ENCODE results near the gene ADCY7. TPM values are rescaled to one million over a fixed set of nuclear protein-coding genes. Genes with fewer than 3 reads are reported as not detected.

The ADCY7 gene
- total RNA-seq, 1 donor: 75.9 TPM

DNA sequence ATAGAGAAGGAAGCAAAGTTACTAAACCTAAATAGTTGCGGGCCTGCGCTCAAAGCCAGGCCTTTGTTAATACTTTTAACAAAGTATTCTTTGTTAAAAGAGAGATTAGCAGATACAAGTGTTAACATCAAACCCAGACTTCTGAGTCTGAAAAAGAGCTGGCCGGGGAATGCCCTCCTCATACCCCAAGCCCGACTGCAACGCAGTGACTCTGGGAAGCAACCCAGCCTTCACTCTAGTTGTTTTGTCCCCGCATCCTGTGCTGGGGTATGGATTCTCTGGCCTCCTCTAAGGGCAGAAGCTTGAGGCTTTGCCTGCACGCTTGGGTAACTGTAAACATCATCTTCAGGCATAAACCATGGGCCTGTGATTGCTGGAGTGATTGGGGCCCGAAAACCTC lies 48.3 kb downstream of the ADCY7 start:
- H3K4me3 ChIP-seq (ENCODE audit: low read length): no peak overlapping the region
- H3K4me1 ChIP-seq (ENCODE audit: insufficient read depth, low read length): peaks cover 29% of the 10 kb centered on the region
- H3K27me3 ChIP-seq (ENCODE audit: insufficient read depth, low read length): no peaks in the 10 kb centered on the region
- H3K9me3 ChIP-seq (ENCODE audit: low read depth, low read length): no peaks in the 10 kb centered on the region

DNA sequence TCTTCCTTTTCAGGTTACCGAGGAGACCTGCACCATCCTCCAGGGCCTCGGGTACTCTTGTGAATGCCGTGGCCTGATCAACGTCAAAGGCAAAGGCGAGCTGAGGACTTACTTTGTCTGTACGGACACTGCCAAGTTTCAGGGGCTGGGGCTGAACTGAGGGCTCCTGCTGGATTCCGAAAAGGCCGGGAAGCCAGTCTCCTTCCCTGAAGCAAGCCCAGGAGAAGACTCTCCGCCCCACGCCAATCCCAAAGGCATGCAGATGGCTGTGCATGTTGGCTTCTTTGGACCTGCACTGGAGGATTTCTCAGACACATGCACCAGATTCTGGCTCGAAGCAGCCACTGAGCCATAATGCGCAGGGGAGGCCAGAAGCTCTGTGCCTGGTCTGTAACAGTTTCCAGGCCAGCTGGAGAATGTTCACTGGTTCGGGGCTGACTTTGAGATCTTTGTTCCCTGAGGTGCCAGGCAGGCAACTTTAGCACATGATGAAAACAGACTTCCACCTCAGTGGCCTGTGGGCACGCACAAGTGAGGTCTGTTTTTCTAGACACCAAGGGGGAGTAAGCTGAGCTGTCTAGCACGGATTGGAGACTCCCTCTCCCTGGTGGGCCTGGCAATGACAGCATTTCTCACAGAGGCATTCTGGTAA lies 49.1 kb downstream of the ADCY7 start:
- Histone ChIP-seq H3K4me1 (ENCODE audit: insufficient read depth, low read length) (peaks cover 29% of the 10 kb centered on the region), H3K4me3 (ENCODE audit: low read length) (no peak overlapping the region), H3K27me3 (ENCODE audit: insufficient read depth, low read length) (no peaks in the 10 kb centered on the region)

DNA sequence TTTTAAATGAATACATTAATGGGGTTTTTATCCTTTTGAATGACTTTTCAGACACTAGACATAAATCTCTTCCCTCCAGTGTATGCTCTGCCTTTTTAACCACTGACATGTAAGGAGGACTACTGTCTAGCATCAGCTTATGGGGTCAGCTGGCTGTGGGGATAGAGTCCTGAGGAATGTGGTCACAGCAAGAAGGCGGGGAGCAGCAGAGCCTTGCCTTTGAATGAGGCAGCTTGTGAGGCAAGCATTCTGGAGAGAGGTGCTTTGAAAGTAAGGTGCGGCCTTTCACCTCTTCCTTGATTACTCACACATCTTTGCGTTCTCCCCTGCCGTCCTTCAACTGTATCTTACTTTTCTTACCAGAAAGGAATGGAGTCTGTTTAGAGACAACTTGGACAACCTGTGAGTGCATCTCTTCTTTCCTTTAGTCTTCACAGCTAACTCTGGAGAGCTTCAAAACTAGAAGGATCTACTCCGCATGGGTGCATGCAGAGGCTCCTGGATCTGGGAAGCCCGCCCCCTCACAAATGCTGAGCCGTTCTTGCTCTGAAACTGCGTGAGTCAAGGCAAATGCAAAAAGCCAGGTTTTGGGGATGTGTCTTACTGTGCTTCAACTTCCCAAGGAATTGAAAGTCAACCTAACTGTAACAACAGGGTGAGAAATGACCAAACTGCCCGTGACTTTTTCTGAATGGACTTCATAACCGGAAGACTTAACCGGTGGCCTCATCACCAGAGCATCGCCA lies 49.9 kb downstream of the ADCY7 start:
- no peaks in the 10 kb centered on the region for H3K9me3 ChIP-seq (ENCODE audit: low read depth, low read length)
- H3K4me1 ChIP-seq (ENCODE audit: insufficient read depth, low read length): peaks cover 29% of the 10 kb centered on the region
- H3K27me3 ChIP-seq (ENCODE audit: insufficient read depth, low read length): no peaks in the 10 kb centered on the region
- H3K4me3 ChIP-seq (ENCODE audit: low read length): no peak overlapping the region

More for the DNA sequence above, 49.1 kb downstream of the ADCY7 start:
- H3K9me3 ChIP-seq (ENCODE audit: low read depth, low read length): no peaks in the 10 kb centered on the region

DNA sequence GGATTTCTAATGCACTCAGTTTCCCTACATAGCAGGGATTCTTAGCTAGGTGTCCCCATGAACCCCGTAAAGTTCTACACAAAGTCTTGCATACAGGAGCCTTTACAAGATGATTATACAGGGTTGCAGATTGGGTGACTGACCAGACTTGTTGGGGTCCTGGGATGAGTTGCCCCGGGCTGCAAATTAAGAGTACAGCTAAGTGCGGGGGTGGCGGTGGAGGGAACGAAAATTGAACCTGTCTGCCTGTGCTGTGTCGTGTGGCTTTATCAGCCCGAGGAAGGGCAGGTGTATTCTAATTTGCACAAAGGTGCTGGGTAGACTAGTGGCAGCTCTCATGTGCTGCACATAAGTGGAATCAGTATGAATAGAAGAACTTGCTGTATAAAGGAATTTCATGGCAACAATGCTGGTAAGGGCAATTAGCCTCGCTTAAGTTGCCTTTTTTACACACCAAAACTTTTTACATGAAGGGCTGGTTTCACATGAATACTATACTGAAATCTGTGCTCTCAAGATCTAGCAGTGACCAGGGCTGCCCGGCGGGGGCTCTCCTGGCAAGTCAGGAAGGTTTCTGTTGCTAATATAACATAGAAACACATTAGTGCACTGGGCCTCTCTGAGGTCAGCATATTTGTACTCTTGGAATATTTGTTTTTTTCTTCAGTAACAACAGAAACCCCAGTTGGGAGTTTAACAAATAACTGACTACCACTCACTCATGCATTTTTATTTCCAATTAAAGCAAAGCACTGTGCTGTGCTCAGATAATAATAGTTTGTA lies 50.7 kb downstream of the ADCY7 start:
- Histone ChIP-seq H3K4me1 (ENCODE audit: insufficient read depth, low read length) (peaks cover 29% of the 10 kb centered on the region), H3K4me3 (ENCODE audit: low read length) (no peak overlapping the region), H3K27me3 (ENCODE audit: insufficient read depth, low read length) (no peaks in the 10 kb centered on the region), H3K9me3 (ENCODE audit: low read depth, low read length) (no peaks in the 10 kb centered on the region)

DNA sequence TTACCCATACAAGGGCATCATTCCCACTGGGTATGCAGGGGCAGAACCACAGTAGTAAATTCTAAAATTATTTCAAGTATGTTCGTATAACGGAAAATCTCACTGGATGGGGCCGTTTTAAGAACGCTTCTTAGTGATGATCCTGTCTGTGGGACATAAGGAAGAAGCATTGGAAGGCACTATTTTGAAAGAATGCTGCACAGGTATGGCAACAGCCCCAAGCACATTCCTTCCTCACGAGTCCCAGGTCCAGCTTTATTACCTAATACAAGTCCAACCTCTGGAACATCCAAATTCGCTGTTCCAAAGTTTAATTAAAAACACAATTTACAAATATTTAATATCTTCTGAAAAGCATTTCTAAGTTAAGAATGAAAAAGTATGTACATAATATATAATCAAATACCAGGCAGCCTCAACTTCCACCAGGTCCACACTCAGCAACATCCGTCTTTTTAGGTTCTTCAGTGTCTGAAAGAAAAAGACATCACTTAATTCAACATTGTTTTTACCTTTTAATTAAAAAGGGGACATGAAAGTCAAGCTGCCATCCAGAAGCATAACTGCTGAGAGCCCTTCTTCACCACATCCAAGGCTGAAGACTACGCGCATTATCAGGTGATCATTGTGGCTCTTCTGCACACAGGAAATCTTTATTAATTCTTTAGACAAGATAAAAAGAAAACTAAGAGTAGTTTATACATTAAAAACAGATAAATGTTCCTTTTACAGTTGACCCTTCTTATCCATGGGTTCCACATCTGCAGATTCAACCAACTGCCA lies 52.6 kb downstream of the ADCY7 start:
- Histone ChIP-seq H3K9me3 (ENCODE audit: low read depth, low read length) (no peaks in the 10 kb centered on the region), H3K4me1 (ENCODE audit: insufficient read depth, low read length) (peaks cover 16% of the 10 kb centered on the region), H3K27me3 (ENCODE audit: insufficient read depth, low read length) (no peaks in the 10 kb centered on the region), H3K4me3 (ENCODE audit: low read length) (no peak overlapping the region)

DNA sequence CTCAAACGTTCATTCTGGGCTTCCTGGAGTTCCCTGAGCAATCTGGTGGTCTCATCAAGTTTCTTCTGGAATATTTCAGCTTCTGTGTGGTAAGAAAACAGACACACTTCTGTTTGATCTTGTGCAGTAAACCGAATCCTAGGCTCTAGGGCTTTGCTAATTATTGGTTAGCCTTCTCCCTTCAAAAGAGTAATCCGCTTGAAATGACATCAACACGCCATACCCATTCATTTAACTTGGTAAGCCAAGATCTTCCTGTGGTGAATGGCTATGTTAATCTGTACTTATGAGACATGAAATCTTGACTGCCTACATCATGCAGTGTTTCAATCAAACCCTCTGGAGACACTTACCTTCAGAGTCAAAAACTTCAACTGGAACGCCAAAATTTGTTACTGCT lies 54.0 kb downstream of the ADCY7 start:
- Histone ChIP-seq H3K9me3 (ENCODE audit: low read depth, low read length) (no peaks in the 10 kb centered on the region), H3K27me3 (ENCODE audit: insufficient read depth, low read length) (no peaks in the 10 kb centered on the region), H3K4me1 (ENCODE audit: insufficient read depth, low read length) (peaks cover 12% of the 10 kb centered on the region), H3K4me3 (ENCODE audit: low read length) (no peak overlapping the region)

DNA sequence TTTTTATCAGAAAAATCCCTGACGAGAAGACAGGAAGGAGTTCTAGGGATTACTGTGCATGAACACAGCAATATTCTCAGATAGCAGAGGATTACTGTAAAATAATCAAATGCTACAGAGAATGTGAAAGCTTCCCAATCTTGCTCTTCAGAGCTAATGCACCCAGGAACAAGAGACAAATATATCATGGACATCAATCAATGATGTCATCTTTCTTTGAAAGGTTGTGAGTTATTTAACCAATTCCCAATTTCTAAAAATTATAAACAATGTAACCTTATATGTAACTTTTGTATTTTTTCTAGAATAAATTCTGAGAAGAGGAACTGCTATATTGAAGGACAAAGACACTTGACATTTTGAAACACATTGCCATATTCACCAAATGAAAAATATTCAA lies 56.0 kb downstream of the ADCY7 start:
- H3K4me1 ChIP-seq (ENCODE audit: insufficient read depth, low read length): peaks cover 9% of the 10 kb centered on the region
- H3K4me3 ChIP-seq (ENCODE audit: low read length): no peak overlapping the region
- no peaks in the 10 kb centered on the region for H3K27me3 ChIP-seq (ENCODE audit: insufficient read depth, low read length)
- no peaks in the 10 kb centered on the region for H3K9me3 ChIP-seq (ENCODE audit: low read depth, low read length)

DNA sequence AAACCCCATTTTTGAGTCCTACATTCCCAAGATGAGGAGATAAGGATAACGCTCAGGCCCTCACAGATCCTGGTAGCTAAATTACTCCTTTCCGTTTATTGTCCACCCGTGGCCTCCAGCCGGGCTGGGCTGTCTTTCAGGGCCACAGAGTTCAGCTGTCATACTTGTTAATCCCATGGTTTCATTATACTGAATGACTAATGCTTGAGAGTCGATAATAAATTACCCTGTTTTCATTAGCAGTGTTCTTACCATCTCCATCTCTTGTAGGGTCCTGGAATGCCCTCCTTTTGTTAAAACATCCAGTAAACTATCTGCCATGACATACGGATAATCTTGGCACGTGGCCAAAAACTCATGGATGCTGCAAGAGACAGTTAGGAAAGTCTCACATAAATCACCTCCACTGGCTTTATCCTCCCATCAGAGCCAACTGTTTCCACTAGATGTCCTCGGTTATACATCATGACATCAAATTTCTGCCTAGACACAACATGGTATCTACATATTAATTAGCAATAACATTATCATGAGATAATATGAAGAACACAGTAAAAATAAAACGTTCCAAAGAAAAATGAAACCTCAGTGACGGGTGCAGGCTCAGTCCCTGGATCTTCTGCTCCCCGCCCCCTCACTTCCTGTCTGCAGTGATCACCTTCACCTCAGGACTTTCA lies 57.1 kb downstream of the ADCY7 start:
- H3K4me3 ChIP-seq (ENCODE audit: low read length): no peak overlapping the region
- no peaks in the 10 kb centered on the region for H3K9me3 ChIP-seq (ENCODE audit: low read depth, low read length)
- H3K27me3 ChIP-seq (ENCODE audit: insufficient read depth, low read length): no peaks in the 10 kb centered on the region
- peaks cover 9% of the 10 kb centered on the region for H3K4me1 ChIP-seq (ENCODE audit: insufficient read depth, low read length)

DNA sequence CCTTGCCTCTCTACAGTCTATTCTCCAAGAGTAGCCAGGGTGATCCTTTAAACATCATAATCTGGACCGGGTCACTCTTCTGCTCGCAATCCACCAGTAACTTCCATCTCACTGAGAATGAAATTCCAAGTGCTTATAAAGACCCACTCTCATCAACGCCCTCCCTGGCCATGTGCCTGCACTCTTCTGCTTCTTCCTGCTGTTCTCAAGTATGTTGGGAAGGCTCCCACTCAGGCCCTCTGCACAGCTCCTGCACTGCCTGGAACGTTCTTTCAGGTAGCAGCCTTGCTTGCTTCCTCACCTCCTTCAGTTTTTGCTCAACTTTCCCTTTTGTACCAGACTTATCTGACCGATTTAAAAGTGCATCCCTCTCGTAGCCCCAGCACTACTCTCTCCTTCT lies 58.0 kb downstream of the ADCY7 start:
- Histone ChIP-seq H3K27me3 (ENCODE audit: insufficient read depth, low read length) (no peaks in the 10 kb centered on the region), H3K4me3 (ENCODE audit: low read length) (no peak overlapping the region), H3K9me3 (ENCODE audit: low read depth, low read length) (no peaks in the 10 kb centered on the region), H3K4me1 (ENCODE audit: insufficient read depth, low read length) (peaks cover 6% of the 10 kb centered on the region)

DNA sequence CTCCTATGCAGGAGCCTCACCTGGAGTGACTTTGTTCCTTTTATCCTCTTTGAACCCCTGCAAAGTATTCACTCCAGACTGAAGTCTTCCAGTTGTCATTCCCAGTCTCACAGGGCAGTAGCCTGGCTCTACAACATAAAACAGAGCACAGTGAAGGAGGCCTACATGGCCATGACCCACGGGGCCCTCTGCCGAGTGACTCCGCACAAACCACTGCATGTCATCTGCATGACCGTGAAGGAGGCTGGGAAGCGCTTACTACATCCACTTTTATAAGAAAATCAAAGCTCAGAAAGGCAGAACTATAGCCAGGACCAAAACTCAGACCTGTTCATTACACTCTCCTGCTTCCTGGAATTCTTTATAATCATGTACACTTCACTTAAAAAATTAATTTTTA lies 59.9 kb downstream of the ADCY7 start:
- Histone ChIP-seq H3K9me3 (ENCODE audit: low read depth, low read length) (no peaks in the 10 kb centered on the region), H3K4me1 (ENCODE audit: insufficient read depth, low read length) (peaks cover 6% of the 10 kb centered on the region), H3K4me3 (ENCODE audit: low read length) (no peak overlapping the region), H3K27me3 (ENCODE audit: insufficient read depth, low read length) (no peaks in the 10 kb centered on the region)

DNA sequence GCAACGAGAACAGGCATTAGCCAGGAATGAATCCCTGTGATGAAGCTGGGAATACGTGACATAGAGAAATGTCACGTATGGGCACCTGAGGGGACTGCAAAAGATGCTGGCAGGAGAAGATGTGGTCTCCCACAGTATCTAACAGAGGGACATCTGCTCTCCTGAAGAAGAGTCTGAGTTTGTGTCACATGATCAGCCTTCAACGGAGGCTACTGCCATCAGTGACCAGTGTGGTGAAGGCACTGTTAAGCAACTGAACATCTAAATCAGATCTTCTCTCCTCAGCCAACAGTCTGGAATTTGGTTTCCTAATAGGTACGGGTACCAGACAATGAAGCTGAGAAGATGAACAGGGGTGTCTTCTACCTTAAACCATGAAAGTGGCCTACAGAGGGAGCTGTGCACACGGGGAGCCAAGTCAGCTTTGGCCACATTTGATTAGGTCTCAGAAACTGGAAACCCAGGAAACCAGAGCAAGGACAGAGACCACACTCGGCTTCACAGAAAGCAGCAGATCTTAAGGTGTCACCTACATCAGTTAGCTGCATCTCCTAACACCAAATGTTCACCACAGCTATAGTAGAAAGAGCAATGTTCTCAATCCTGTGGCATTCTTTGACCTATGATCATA lies 60.6 kb downstream of the ADCY7 start:
- Histone ChIP-seq H3K9me3 (ENCODE audit: low read depth, low read length) (no peaks in the 10 kb centered on the region), H3K4me1 (ENCODE audit: insufficient read depth, low read length) (peaks cover 6% of the 10 kb centered on the region), H3K4me3 (ENCODE audit: low read length) (no peak overlapping the region), H3K27me3 (ENCODE audit: insufficient read depth, low read length) (no peaks in the 10 kb centered on the region)

DNA sequence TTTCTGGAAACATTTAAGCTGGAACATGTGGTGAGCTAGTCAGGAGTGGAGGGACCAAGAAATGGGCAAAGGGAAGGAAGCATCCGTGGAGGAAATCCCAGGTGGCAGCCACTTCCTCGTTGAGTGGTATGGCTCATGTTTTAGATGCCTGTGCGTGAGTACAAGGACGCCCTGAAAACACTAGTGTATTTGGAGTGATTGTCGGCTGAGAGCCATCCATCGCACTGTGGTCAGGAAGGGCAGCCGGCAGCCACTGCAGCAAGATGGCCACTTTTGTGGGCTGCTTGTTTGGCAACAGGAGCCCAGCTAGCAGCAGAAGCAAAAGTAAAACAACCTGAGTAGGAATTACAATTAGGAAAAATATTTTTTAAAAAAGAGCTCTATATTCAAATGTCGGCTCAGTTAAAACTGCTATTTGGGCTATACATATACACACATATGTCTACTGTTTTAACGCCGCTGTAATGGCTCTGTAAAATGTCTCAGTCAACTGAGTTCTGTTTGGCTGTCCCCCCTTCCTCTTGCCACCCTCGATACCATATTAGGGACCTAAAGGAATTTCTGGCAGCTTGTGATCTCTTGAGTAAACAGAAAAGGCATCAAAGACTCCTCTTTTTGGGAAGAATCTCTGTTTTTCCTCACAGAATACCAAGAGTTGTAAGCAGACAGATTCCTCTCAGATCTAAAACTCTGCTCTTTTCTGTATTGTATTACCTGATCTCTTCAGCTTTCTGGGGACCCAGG lies 63.3 kb downstream of the ADCY7 start:
- Histone ChIP-seq H3K9me3 (ENCODE audit: low read depth, low read length) (no peaks in the 10 kb centered on the region), H3K4me1 (ENCODE audit: insufficient read depth, low read length) (no peaks in the 10 kb centered on the region), H3K4me3 (ENCODE audit: low read length) (no peak overlapping the region), H3K27me3 (ENCODE audit: insufficient read depth, low read length) (no peaks in the 10 kb centered on the region)

DNA sequence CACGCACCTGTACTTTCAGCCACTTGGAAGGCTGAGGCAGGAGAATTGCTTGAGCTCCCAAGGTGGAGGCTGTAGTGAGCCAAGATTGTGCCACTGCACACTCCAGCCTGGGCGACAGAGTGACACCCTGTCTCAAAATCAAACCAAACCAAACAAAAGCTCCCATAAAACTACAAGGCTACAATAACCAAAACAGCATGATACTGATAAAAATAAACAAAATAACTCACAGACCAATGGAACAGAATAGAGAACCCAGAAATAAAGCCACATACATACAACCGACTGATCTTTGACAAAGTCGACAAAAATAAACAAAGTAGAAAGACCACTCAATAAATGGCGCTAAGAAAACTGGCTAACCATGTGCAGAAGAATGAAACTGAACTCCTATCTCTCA lies 65.2 kb downstream of the ADCY7 start:
- peaks cover 7% of the 10 kb centered on the region for H3K4me1 ChIP-seq (ENCODE audit: insufficient read depth, low read length)
- H3K9me3 ChIP-seq (ENCODE audit: low read depth, low read length): no peaks in the 10 kb centered on the region
- no peak overlapping the region for H3K4me3 ChIP-seq (ENCODE audit: low read length)
- no peaks in the 10 kb centered on the region for H3K27me3 ChIP-seq (ENCODE audit: insufficient read depth, low read length)
